Renal cortex interstitium (tissue), 3 donors: ENCODE results near the gene SNAP23. TPM values are rescaled to one million over a fixed set of nuclear protein-coding genes. Genes with fewer than 3 reads are reported as not detected.

Experiments
- polyA plus RNA-seq, 3 donors: library from polyadenylated mRNA; unstranded; fragments of 120-200 nt; gene quantifications; one replicate each; pipeline ENCODE4 v1.2.1, GENCODE V29; 2013; ENCODE audit not compliant: insufficient read length in 3 of 3

Gene SNAP23
- polyA plus RNA-seq, 3 donors, result 93.8 to 118 (median 107) TPM

Other genes starting within 250 kb of the SNAP23 start
- 10 to 100 TPM; 23.8 to 34.1 (median 26.8) TPM for gene GANC, start 222.4 kb upstream of the SNAP23 start, polyA plus RNA-seq
- 10 to 100 TPM; 46.5 to 60.5 (median 57.8) TPM for gene TMEM87A, start 222.2 kb upstream of the SNAP23 start, polyA plus RNA-seq
- 10 to 100 TPM; 24.2 to 35.0 (median 29.7) TPM for gene CAPN3, start 136.1 kb upstream of the SNAP23 start, polyA plus RNA-seq
- gene ZNF106, start 4.5 kb upstream of the SNAP23 start, polyA plus RNA-seq, result 10 to 100 TPM; 47.9 to 53.1 (median 51.5) TPM
- gene LRRC57, start 53.2 kb downstream of the SNAP23 start, polyA plus RNA-seq, result 10 to 100 TPM; 20.4 to 22.1 (median 20.8) TPM
- 10 to 100 TPM; 20.0 to 25.6 (median 22.3) TPM for gene HAUS2, start 53.2 kb downstream of the SNAP23 start, polyA plus RNA-seq
- 10 to 100 TPM in 2 of 3 donors, 1 to 10 TPM in 1; 8.9 to 16.1 (median 10.3) TPM for gene STARD9, start 80.0 kb downstream of the SNAP23 start, polyA plus RNA-seq
- gene CDAN1, start 241.5 kb downstream of the SNAP23 start, polyA plus RNA-seq, result 10 to 100 TPM; 16.6 to 19.3 (median 19.3) TPM